GM11168 (cell line): ENCODE data around the gene LRP1-AS.

Source experiments
- in situ Hi-C: fragments of 300-500 bp; cut with MboI; formaldehyde crosslinking; loops from one replicate; pipeline ENCODE4 v1.12.0; 2022; ENCODE audit warnings: low sequenced_read_pairs; ENCODE audit not compliant: unreplicated experiment

Gene LRP1-AS

DNA sequence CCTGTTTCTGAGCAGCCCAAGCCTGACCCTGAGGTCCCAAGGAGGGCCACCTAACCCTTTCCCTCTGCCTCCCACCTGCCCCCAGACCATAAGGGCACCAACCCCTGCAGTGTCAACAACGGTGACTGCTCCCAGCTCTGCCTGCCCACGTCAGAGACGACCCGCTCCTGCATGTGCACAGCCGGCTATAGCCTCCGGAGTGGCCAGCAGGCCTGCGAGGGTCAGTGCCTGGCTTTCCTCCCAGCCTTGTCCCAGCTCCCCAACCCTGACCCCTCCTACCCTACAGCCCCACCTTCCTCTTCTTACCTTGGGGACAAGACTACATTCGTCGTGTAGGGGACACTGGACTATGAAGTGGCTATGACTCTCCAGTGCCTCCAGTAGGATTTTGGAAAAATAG lies 33.7 kb upstream of the LRP1-AS start:
- in situ Hi-C loops = no loop called here

DNA sequence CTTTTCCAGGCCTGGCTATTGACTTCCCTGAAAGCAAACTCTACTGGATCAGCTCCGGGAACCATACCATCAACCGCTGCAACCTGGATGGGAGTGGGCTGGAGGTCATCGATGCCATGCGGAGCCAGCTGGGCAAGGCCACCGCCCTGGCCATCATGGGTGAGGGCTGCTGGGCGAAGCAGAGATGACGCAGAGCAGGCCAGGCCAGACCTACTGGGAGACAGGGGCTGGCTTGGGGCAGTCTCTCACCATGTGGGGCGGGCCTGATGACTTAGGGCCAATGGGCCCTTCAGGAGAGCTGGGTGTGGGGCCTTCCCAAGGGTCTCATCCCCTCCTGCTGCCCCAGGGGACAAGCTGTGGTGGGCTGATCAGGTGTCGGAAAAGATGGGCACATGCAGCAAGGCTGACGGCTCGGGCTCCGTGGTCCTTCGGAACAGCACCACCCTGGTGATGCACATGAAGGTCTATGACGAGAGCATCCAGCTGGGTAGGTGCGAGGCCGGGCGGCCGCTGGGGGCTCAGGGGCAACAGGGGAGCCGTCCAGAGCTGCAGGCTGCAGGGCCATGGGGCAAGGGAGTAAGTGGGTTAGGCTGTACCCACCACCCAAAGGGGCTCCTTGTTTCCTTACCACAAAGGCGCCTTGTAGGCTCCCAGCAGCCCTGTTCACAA lies 33.0 kb upstream of the LRP1-AS start:
- in situ Hi-C loops = no loop called here

DNA sequence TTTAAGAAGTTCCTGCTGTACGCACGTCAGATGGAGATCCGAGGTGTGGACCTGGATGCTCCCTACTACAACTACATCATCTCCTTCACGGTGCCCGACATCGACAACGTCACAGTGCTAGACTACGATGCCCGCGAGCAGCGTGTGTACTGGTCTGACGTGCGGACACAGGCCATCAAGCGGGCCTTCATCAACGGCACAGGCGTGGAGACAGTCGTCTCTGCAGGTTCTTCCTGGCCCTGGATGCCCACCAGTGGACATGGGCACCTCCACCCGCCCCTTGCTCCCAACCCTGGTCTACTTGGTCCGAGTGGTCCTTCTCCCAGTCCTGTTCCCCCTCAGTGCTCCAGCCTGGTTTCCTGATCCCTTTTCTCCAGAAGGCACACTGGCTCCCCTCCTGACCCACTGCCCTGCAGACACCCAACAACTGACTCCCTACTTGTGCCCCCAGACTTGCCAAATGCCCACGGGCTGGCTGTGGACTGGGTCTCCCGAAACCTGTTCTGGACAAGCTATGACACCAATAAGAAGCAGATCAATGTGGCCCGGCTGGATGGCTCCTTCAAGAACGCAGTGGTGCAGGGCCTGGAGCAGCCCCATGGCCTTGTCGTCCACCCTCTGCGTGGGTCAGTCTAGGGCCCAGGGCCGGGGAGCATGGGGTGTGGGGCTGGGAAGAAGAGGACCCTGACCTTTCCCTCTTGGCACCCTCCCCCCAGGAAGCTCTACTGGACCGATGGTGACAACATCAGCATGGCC lies 32.1 kb upstream of the LRP1-AS start:
- in situ Hi-C loops = loop anchor here (5.0 kb wide), 1 partner anchor 57 kb away; no protein-coding TSS in a partner anchor

DNA sequence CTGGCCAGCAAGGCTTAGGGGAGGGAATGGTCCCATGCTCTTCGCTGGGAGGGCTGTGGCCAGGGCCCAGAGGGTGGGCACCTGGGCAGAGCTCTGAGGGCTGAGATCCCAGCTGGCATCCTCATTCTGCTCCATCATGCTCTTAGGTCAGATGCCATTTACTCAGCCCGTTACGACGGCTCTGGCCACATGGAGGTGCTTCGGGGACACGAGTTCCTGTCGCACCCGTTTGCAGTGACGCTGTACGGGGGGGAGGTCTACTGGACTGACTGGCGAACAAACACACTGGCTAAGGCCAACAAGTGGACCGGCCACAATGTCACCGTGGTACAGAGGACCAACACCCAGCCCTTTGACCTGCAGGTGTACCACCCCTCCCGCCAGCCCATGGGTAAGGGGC lies 30.8 kb upstream of the LRP1-AS start:
- in situ Hi-C loops = loop anchor here (5.0 kb wide), 1 partner anchor 56 kb away; no protein-coding TSS in a partner anchor

DNA sequence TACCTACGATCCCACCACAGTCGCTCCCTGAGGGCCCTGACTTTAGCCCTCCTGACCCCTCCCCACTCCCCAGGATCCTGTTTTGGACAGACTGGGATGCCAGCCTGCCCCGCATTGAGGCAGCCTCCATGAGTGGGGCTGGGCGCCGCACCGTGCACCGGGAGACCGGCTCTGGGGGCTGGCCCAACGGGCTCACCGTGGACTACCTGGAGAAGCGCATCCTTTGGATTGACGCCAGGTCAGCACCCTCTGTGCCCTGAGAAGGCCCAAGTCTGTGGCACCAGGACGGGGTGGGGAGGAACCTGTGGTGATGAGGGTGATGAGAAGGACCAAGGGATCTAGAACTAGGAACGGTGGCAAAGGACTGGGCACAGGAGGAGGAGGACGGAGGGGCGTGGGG lies 29.9 kb upstream of the LRP1-AS start:
- in situ Hi-C loops = loop anchor here (5.0 kb wide), 1 partner anchor 55 kb away; no protein-coding TSS in a partner anchor

DNA sequence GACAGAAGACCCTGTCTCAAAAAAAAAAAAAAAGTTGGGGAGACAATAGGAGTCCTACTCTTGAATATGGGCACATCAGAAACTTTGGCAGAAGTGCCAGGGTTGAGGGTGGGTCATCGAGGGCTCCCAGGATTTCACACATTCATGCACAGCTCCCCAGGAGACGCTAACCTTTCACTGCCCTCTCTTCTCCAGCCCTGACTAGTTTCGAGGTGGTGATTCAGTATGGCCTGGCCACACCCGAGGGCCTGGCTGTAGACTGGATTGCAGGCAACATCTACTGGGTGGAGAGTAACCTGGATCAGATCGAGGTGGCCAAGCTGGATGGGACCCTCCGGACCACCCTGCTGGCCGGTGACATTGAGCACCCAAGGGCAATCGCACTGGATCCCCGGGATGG lies 29.4 kb upstream of the LRP1-AS start:
- in situ Hi-C loops = loop anchor here (5.0 kb wide), 1 partner anchor 55 kb away; no protein-coding TSS in a partner anchor

DNA sequence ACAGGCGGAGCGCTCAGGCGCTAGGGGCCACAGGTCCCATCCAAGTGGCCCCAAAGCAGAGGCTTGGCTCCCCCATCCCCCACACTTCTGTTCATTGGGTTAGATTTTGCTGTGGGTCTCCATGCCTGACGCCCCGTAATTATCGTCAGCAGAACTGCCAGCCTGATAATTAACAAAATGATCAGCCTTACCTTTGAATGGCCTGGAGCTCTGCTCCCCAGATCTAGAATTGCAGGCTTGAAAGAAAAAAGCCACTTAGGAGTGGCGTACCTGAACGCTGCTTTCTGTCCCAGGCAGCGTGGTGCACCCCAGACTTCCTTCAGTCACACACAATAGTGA lies 28.7 kb upstream of the LRP1-AS start:
- in situ Hi-C loops = loop anchor here (5.0 kb wide), 1 partner anchor 54 kb away; no protein-coding TSS in a partner anchor

DNA sequence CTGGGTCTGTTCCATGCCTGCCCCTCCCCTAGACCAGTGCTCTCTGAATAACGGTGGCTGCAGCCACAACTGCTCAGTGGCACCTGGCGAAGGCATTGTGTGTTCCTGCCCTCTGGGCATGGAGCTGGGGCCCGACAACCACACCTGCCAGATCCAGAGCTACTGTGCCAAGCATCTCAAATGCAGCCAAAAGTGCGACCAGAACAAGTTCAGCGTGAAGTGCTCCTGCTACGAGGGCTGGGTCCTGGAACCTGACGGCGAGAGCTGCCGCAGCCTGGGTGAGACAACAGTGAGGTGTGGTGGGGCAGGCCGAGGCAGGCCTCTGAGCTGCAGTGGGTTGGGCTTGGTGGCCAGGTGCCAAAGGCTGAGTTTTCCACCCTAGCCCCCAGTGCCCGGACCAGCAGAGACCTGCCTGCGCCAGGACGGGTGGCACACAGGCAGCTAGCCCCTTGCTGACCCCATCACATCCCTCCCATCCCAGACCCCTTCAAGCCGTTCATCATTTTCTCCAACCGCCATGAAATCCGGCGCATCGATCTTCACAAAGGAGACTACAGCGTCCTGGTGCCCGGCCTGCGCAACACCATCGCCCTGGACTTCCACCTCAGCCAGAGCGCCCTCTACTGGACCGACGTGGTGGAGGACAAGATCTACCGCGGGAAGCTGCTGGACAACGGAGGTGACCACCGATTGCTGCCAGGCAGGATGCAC lies 28.2 kb upstream of the LRP1-AS start:
- in situ Hi-C loops = loop anchor here (5.0 kb wide), 1 partner anchor 53 kb away; no protein-coding TSS in a partner anchor

DNA sequence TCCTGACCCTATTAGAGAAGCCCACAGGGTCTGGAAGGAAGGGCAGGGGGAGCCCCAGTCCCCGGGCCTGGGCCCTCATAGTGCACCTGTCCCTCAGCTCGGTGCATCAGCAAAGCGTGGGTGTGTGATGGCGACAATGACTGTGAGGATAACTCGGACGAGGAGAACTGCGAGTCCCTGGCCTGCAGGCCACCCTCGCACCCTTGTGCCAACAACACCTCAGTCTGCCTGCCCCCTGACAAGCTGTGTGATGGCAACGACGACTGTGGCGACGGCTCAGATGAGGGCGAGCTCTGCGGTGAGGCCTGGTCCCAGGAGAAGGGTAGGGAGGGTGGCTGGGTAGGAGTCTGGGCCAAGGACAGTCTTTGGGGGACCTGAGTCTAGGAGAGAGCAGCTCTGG lies 26.3 kb upstream of the LRP1-AS start:
- in situ Hi-C loops = no loop called here

DNA sequence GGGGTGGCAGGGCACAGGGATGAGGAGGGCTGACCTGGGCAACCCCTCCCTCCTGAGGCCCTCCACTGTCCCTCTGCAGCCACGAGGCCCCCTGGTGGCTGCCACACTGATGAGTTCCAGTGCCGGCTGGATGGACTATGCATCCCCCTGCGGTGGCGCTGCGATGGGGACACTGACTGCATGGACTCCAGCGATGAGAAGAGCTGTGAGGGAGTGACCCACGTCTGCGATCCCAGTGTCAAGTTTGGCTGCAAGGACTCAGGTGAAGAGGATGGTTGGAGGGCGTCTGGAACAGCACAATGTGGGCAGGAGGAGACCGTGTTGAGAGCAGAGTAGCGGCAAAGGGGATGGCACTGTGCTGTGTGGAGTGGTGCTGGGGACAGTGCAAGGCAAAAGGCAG lies 25.7 kb upstream of the LRP1-AS start:
- in situ Hi-C loops = no loop called here

DNA sequence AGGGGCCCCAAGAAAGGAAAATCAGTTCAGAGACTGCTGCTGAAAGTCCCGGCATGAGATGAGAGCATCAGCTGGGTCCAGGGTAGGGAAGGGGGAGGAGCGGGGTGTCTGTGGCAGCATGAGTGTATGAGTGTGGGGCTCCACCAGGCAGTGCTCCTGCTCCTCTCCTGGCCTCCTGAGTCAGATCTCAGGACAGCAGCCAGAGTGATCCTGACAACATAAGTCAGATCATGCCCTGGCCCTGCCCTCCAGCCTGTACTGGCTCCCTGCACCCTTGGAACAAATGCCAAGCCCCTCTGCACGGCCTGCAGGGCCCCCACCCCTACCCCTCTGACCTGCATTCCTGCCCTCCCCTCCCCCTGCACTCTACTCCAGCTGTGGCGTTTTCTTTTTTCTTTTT lies 24.2 kb upstream of the LRP1-AS start:
- in situ Hi-C loops = no loop called here

DNA sequence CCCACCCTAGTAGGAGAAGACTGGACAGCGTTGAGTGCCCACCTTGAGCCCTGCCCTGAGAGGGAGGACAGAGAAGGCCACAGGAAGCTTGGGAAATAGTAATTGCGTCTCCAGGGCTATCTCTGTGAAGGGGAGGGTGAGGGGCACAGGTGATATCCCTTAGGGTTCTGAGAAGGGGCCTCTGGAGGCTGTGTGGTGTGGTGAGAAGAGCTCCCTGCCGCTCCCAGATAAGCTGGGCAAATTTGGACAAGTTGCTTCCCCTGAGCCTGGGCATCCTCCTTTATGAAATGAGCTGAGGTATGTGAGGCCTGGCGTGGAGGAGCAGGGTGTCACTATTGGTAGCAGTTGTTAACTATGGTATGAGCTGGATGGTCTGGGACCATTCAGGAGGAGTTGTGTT lies 23.5 kb upstream of the LRP1-AS start:
- in situ Hi-C loops = no loop called here

DNA sequence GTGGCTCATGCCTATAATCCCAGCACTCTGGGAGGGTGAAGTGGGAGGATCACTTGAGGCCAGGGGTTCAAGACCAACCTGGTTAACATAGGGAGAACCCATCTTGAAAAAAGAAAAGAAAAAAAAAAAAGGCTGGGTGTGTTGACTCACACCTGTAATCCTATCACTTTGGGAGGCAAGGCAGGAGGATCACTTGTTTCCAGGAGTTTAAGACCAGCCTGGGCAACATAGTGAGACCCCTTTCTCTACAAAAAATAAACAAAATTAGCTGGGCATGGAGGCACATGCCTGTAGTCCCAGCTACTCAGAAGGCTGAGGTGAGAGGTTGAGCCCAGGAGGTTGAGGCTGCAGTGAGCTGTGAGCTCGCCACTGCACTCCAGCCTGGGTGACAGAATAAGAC lies 23.0 kb upstream of the LRP1-AS start:
- in situ Hi-C loops = no loop called here

DNA sequence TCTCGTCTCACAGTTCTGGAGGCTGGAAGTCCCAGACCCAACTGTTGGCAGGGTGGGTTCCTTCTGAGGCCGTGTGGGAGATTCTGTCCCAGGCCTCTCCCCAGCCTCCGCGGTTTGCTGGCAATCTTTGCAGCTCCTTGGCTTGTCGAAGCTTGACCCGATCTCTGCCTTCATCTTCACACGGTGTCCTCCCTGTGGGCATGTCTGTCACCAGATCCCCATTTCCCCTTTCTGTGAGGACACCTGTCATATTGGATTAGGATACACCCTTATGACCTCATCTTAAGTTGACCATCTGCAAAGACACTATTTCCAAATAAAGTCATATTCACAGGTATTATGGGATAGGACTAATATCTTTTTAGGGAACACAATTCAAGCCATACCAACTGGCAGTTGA lies 22.6 kb upstream of the LRP1-AS start:
- in situ Hi-C loops = no loop called here

DNA sequence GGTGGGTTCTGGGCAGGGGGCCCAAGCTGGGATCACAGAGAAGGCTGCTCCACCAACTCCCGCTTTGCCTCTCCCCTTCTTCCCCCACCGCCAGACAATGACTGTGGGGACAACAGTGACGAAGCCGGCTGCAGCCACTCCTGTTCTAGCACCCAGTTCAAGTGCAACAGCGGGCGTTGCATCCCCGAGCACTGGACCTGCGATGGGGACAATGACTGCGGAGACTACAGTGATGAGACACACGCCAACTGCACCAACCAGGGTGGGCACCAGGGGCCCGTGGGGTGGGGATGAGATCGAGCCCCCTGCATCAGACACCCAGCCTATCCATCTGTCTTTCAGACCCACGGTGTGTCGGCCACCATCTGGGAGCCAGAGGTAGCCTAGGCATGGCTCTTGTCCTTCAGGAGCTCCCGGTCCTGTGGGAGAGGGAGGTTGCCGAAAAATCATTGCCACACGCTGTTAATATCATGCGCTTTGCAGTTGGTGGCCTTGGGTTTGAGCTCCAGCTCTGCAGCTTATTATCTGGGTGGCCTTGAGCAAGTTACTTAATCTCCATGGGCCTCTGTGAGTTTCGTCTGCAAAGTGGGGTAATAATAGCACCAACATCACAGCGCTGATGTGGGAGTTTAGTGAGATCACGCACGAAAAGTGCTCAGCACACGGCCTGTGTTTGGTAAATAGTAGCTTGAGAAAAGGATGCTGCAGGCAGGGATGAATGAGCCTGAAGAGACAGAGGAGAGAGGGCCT lies 21.8 kb upstream of the LRP1-AS start:
- in situ Hi-C loops = no loop called here

DNA sequence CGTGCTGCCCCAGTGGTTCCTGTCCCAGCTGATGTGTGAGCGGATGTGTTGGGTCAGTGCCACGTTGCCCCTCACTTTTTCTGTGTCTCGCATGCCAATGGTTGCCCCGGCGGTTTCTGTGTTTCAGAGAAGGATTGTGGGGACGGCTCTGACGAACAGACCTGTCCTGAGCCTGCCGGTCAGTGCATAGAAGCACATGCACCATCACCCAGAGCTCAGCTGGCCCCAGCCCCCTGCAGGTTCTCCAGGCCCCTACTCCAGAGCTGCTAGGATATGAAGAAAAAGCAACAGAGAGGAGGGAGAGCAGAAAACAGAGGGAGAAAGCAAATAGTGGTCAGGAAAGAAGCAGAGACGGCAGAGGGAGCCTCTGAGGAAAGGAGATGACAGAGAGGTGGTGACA lies 20.6 kb upstream of the LRP1-AS start:
- in situ Hi-C loops = no loop called here

DNA sequence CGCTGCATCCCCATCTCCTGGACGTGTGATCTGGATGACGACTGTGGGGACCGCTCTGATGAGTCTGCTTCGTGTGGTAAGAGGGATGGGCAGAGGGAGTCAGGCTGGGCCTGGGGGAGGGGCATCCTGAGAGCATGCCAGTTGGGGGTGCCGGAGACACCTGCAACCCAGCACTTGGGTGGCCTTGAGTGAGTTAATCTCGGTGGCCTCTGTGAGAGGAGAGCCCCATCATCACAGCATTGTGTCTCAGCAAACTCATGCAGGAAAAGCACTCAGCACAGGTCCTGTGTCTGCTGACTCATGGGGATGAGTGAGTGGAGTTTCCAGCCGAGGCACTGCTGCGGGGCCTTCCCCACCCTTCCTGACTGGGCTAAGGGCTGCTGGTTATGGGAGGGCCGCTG lies 19.6 kb upstream of the LRP1-AS start:
- in situ Hi-C loops = no loop called here

DNA sequence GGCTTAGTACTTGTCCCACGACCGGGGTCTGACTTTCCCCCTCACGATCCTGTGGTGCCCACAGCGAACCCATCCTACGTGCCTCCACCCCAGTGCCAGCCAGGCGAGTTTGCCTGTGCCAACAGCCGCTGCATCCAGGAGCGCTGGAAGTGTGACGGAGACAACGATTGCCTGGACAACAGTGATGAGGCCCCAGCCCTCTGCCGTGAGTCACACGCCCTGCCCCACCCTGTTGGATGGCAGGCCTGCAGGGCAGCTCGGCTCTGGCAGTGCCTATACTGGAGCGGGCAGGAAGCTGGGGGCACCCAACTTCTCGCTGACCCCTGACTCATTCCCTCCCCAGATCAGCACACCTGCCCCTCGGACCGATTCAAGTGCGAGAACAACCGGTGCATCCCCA lies 18.3 kb upstream of the LRP1-AS start:
- in situ Hi-C loops = no loop called here

DNA sequence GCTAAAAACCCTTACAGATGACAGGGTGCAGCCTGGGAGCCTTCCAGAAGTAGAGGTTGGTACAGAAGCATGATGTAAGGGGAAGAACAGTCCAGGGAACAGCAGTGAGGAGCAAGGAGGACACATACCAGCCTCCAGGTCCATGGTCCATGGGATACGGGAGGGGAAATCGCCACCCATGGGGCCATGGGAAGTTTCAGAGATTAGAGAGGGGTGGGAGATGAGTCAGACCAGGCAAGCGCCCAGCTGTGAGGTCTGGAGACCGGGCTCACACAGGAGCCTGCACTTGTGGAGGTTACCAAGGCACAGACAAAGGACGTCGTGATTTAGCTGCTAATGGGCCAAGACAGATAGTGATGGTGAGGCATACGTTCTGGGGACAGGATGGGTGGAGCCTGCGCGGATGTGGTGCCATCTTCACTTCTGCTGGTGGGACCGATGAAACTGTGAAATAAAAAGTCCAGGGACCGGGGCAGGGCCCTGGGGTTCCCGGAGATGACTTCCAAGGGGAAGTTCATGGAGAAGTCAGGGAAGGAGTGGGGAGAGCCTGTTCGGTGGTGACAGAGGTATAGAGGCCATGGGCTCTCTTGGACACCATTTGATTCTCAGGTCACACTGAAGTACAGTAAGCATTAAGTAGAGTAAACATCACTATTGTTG lies 17.7 kb upstream of the LRP1-AS start:
- in situ Hi-C loops = no loop called here

DNA sequence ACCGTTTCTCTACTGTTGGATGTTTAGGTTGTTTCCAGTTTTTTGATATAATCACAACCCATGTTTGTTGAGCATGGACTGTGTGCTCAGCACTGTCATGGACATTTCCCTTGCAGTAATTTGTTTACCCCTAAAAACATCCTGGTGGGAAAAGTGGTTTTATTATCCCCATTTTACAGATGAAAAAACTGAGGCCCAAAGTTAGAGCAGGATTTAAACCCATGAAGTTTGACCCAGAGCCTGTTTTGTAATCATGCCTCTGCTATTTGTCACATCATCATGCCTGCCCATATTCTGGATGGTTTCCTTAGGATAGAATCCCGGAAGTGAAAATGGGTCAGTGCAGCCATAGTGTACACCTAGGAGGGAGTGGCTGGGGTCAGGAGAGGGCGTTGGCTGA lies 17.0 kb upstream of the LRP1-AS start:
- in situ Hi-C loops = no loop called here
